ENCODE measurements around the gene GRIP2.

GRIP2 gene

GRCh38 chr3:14492948-14493881 lies 46.9 kb downstream of the GRIP2 start:
- no peak for DNase-seq (ENCODE audit: low read depth in 2 of 2)
- TF ChIP-seq, protein P1, sequence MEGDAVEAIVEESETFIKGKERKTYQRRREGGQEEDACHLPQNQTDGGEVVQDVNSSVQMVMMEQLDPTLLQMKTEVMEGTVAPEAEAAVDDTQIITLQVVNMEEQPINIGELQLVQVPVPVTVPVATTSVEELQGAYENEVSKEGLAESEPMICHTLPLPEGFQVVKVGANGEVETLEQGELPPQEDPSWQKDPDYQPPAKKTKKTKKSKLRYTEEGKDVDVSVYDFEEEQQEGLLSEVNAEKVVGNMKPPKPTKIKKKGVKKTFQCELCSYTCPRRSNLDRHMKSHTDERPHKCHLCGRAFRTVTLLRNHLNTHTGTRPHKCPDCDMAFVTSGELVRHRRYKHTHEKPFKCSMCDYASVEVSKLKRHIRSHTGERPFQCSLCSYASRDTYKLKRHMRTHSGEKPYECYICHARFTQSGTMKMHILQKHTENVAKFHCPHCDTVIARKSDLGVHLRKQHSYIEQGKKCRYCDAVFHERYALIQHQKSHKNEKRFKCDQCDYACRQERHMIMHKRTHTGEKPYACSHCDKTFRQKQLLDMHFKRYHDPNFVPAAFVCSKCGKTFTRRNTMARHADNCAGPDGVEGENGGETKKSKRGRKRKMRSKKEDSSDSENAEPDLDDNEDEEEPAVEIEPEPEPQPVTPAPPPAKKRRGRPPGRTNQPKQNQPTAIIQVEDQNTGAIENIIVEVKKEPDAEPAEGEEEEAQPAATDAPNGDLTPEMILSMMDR (IDR thresholded peaks at IDR 0.05; ENCODE audit: low read depth, low read length), result no peak
- H3K4me3 ChIP-seq (replicated peaks in 1 of 2; ENCODE audit: low read depth in 2 of 2, low read length in 2 of 2), result no peak overlapping the region

DNA sequence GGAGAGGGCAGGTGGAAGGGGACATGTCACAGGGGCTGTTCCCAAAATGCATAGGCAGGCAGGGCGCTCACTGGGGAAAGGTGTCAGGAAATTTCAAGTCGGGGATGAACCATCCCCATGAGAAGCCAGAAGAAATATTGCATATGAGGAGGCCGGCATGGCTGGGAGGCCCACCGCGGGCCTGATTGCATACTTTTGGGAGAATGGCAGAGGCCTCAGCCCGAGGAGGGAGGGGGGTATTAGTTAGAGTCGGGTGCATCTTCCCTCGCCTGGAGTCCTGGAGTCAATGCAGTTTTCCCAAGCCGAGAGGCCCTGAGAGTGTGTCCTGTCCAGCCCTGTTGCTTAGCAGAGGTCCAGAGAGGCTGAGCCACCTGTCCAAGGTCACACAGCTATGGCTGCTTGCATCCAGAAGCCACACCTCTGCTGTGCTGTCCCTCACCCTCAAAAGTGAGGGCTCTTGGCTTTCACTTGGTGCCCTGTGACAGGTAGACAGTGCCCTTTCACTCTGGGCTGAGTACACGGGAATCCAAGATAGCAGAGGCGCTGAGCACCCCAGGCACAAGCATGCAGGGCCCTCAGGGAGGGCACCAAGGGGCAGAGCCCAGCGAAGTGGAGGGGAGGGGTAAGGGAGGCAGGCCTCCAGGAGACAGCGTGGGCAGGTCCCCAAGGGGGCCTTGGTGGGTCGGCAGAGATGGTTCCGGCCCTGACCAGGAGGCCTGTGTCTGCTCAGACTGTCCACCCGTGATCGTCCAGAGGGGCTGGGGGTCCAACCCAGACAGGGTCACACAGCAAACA lies 48.5 kb downstream of the GRIP2 start:
- no peak for DNase-seq (ENCODE audit: low read depth in 2 of 2)
- no peak overlapping the region for H3K4me3 ChIP-seq (replicated peaks in 1 of 2; ENCODE audit: low read depth in 2 of 2, low read length in 2 of 2)
- TF ChIP-seq, protein P1 (IDR thresholded peaks at IDR 0.05; ENCODE audit: low read depth, low read length), result no peak

- no peak for DNase-seq (ENCODE audit: low read depth in 2 of 2)
- no peak overlapping the region for H3K4me3 ChIP-seq (replicated peaks in 1 of 2; ENCODE audit: low read depth in 2 of 2, low read length in 2 of 2)
- TF ChIP-seq, protein P1 (IDR thresholded peaks at IDR 0.05; ENCODE audit: low read depth, low read length), result no peak
Measured at GRCh38 chr3:14490831-14491230, 49.3 kb downstream of the GRIP2 start.

DNA sequence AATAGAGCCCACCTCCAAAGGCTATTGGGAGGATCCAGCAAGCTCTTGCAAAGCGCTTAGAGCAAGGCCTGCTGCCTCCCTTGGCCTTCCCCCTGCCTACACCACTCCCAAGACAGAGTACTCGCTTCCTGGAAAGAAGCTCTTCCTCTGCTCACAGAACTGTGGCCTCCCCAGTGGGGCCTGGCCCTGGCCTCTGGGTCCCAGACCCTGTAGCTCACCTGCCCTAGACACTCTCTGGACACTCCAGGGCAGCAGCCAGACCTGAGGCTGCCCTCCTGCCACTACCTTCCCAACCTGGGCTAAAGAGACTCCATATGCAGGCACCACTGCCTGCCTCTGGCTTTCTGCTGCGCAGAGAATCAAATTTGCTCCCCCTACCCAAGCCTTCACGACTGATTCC lies 49.9 kb downstream of the GRIP2 start:
- no peak overlapping the region for H3K4me3 ChIP-seq (replicated peaks in 1 of 2; ENCODE audit: low read depth in 2 of 2, low read length in 2 of 2)
- TF ChIP-seq, protein P1 (IDR thresholded peaks at IDR 0.05; ENCODE audit: low read depth, low read length), result no peak
- DNase-seq (ENCODE audit: low read depth in 2 of 2), result no peak

DNA sequence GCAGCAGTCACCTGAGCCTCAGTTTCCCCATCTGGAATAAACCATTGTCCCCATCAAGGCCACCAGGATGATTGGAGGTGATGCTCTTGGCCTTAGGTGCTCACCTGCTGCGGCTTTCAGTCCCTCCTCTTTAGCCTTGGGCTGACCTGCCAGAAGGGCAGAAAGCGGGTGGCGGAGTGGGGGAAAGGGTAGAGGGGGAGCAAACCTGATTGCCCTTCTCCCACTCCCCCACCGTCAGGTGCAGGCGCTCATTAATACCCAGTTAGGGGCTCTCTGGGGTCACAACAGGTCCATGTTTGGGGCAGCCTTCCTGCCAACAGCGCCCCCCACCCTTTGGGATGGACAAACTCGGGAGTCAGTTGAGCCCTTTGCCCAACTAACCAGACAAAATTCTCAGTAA lies 50.5 kb downstream of the GRIP2 start:
- no peak for DNase-seq (ENCODE audit: low read depth in 2 of 2)
- TF ChIP-seq, protein P1 (IDR thresholded peaks at IDR 0.05; ENCODE audit: low read depth, low read length), result no peak
- H3K4me3 ChIP-seq (replicated peaks in 1 of 2; ENCODE audit: low read depth in 2 of 2, low read length in 2 of 2), result no peak overlapping the region

GRCh38 chr3:14488286-14489041 lies 51.7 kb downstream of the GRIP2 start:
- DNase-seq (ENCODE audit: low read depth in 2 of 2), result peak in 1 of 2 donors; percentile 19
- TF ChIP-seq, protein P1 (IDR thresholded peaks at IDR 0.05; ENCODE audit: low read depth, low read length), result no peak
- H3K4me3 ChIP-seq (replicated peaks in 1 of 2; ENCODE audit: low read depth in 2 of 2, low read length in 2 of 2), result no peak overlapping the region
